ENCODE results near the gene ITCH. TPM values are rescaled to one million over a fixed set of nuclear protein-coding genes. Genes with fewer than 3 reads are reported as not detected.
"Not testable (repeated sequence)": the region's sequence is repeated elsewhere in the genome, so short reads cannot be mapped to it uniquely, and the experiment has no call there.

ITCH gene
- total and polyA plus RNA-seq, 2 donors (not counting 3 experiments of a cell fraction or from before 2014, with no cell fraction given) = 6.4 to 57.4 TPM

GRCh38 chr20:34439168-34439567 is 76.1 kb downstream of the ITCH start:
- Histone ChIP-seq H3K27ac (ENCODE audit: insufficient read depth, low read depth, low read length) (no peak overlapping the region), H4K20me1 (replicated peaks; ENCODE audit: control insufficient read depth, extremely low read depth, insufficient read depth, low read length) (no peaks in the 10 kb centered on the region), H3K36me3 (ENCODE audit: control insufficient read depth in 2 of 2, extremely low read depth in 1 of 2, insufficient read depth in 2 of 2, low read length in 2 of 2) (peaks cover 5 to 8% of the 10 kb centered on the region in 2 experiments), H3K9me1 (replicated peaks; ENCODE audit: control insufficient read depth, extremely low read depth, insufficient read depth, low read length) (no peaks in the 10 kb centered on the region), H3K79me2 (ENCODE audit: control insufficient read depth, insufficient read depth, low read length) (peaks cover 3% of the 10 kb centered on the region), H3K4me3 (replicated peaks in 1 of 3; ENCODE audit: insufficient read depth in 1 of 3, low read depth in 1 of 3, low read length in 3 of 3) (no peak overlapping the region), H3K9me3 (replicated peaks; ENCODE audit: control insufficient read depth, insufficient read depth, low read length) (no peaks in the 10 kb centered on the region), H3K4me1 (ENCODE audit: control insufficient read depth, extremely low read depth, insufficient read depth, low read length) (peaks cover 15% of the 10 kb centered on the region), H2AFZ (ENCODE audit: low read depth, low read length) (no peak overlapping the region), H3K27me3 (ENCODE audit: control insufficient read depth in 2 of 2, insufficient read depth in 2 of 2, low read length in 2 of 2) (no peaks in the 10 kb centered on the region), H3K4me2 (ENCODE audit: insufficient read depth, low read length) (no peak overlapping the region), H3K9ac (replicated peaks; ENCODE audit: extremely low read depth, insufficient read depth, low read length) (no peak overlapping the region)
- intact Hi-C loops (cut with micrococcal nuclease) = no loop called here
- POLR2A ChIA-PET = no interaction called here
- CTCF ChIA-PET = interaction anchor here (1.0 to 4.4 kb wide), 3 partner anchors 11 to 126 kb away, joined by 3 to 17 read pairs (median 3); no protein-coding TSS in a partner anchor
- no peak for DNase-seq (ENCODE audit: low read depth, low spot score)
- no peak for TF ChIP-seq POLR2AphosphoS5 (IDR thresholded peaks at IDR 0.05; ENCODE audit: insufficient read depth, low read depth, low read length)
- TF ChIP-seq MYC (IDR thresholded peaks at IDR 0.05; ENCODE audit: low read depth, low read length) = no peak
- TF ChIP-seq JUN (IDR thresholded peaks at IDR 0.05; ENCODE audit: borderline replicate concordance, insufficient read depth, insufficient read length, low read depth) = no peak
- no peak for TF ChIP-seq POLR2A (IDR thresholded peaks at IDR 0.05; ENCODE audit: low read depth, low read length)
- no peak for TF ChIP-seq CTCF (IDR thresholded peaks at IDR 0.05; ENCODE audit: extremely low read depth in 1 of 2, insufficient read depth in 1 of 2, low read depth in 1 of 2, low read length in 2 of 2)
- no peak for TF ChIP-seq EZH2 (IDR thresholded peaks at IDR 0.05; ENCODE audit: borderline replicate concordance, low read depth, low read length, severe bottlenecking)
- no peak for TF ChIP-seq GATA2 (IDR thresholded peaks at IDR 0.05; ENCODE audit: insufficient read depth, insufficient read length, low read depth, low read length)
- dilution Hi-C loops (cut with MboI; ENCODE audit: extremely low pct_ligation_motif_present, low sequenced_read_pairs) = no loop called here
- no TSS peak for BruUV-seq (replicated peaks)
- no peak for FAIRE-seq

GRCh38 chr20:34441423-34441822 is 78.3 kb downstream of the ITCH start:
- DNase-seq (ENCODE audit: low read depth, low spot score); H4K20me1 ChIP-seq (replicated peaks; ENCODE audit: control insufficient read depth, extremely low read depth, insufficient read depth, low read length); POLR2A ChIA-PET; H3K27ac ChIP-seq (ENCODE audit: insufficient read depth, low read depth, low read length); H3K9ac ChIP-seq (replicated peaks; ENCODE audit: extremely low read depth, insufficient read depth, low read length); H3K79me2 ChIP-seq (ENCODE audit: control insufficient read depth, insufficient read depth, low read length); H3K27me3 ChIP-seq (ENCODE audit: control insufficient read depth in 2 of 2, insufficient read depth in 2 of 2, low read length in 2 of 2); H3K9me1 ChIP-seq (replicated peaks; ENCODE audit: control insufficient read depth, extremely low read depth, insufficient read depth, low read length); H3K4me3 ChIP-seq (replicated peaks in 1 of 3; ENCODE audit: insufficient read depth in 1 of 3, low read depth in 1 of 3, low read length in 3 of 3); BruUV-seq (replicated peaks); dilution Hi-C loops (cut with MboI; ENCODE audit: extremely low pct_ligation_motif_present, low sequenced_read_pairs); H3K4me2 ChIP-seq (ENCODE audit: insufficient read depth, low read length); H3K9me3 ChIP-seq (replicated peaks; ENCODE audit: control insufficient read depth, insufficient read depth, low read length); FAIRE-seq; H2AFZ ChIP-seq (ENCODE audit: low read depth, low read length); intact Hi-C loops (cut with micrococcal nuclease): not testable (repeated sequence)
- CTCF ChIA-PET = interaction anchor here (4.4 kb wide), 1 partner anchor 128 kb away, joined by 17 read pairs; no protein-coding TSS in a partner anchor
- Histone ChIP-seq H3K4me1 (ENCODE audit: control insufficient read depth, extremely low read depth, insufficient read depth, low read length) (peaks cover 15% of the 10 kb centered on the region), H3K36me3 (ENCODE audit: control insufficient read depth in 2 of 2, extremely low read depth in 1 of 2, insufficient read depth in 2 of 2, low read length in 2 of 2) (peaks cover 10 to 14% of the 10 kb centered on the region in 2 experiments)

All from endothelial cell of umbilical vein (primary cell).